Measurements from ENCODE around the gene MYO3A.
"Not testable (repeated sequence)": the region's sequence is repeated elsewhere in the genome, so short reads cannot be mapped to it uniquely, and the experiment has no call there.

MYO3A gene

DNA sequence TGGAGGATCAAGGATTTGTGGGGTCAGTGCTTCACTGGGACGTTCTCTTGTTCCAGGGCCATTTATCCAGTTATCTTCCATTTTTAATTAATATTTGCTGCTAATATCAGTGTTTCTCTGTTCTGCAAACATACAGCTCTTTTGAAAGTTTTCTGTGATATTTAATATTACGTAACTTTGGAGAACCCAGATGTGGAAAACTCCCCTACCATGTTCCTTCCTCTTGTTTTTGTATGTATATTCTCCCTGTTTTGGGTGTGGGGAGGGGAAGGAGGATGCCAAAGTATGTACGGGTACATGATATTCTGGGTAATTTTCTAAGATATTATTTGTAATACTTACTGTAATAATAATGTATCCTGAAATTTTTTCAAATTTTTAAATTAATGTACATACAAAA lies 55.9 kb downstream of the MYO3A start:
- no peak for DNase-seq

DNA sequence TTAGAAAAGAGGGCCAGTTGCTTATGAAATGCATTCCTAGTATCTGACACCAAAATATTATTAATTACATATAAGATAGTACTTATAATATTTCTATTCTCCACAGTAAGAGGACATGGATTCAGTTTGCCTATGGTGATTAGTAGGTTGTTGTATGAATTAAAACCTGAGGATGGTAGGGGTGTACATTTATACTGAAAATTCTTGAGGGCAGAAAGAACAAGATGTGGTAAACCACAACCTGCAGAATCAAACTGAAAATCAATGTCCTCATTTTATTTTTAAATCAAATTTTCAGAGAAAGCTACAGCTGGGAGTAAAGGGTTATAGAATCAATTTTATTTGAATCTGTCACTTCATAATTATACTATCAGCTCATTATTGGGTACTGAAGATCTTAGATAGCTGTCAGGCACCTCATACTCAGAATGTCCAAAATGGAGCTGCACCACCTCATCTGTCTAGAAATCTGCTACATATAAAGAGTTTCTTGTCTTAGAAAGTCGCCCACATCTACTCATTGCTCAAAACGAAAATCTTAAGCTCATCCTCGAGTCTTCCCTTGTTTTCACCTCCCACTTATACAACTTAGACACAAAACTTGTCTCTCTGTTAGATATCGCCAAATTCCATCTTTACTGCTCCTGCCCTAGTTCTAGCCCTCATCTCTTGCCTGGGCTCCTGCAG lies 65.4 kb downstream of the MYO3A start:
- no peak for DNase-seq

DNA sequence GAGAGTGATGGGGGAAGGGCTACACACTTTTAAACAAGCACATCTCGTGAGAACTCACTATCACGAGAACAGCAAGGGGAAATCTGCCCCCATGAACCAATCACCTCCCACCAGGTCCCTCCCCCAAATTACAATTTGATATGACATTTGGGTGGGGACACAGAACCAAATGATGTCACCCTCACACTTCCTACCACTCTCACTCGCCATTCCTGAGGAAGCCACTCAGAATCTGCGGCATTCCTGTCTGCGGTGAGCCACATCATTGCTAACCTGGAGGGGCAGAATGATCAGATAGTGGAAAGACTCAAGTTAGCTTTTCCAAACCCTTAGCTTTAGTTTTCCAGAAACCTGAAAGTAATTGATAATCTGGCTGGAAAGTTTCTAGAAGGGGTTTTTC lies 66.9 kb downstream of the MYO3A start:
- no peak for DNase-seq

DNA sequence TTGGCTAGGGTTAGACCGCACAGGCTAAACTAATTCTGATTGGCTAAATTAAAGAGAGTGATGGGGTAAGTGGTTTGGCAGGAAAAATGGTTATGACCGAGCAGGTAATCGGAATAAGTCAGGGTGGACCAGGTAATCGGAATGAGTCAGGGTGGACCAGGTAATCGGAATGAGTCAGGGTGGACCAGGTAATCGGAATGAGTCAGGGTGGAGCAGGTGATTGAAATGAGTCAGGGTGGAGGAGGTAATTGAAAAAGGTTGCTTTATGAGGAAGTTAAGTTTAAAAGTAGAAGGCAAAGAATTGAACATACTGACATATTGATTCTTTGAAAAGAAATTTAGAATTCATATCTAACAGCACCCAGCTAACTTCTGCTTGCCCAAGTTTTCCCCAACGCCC lies 68.4 kb downstream of the MYO3A start:
- DNase-seq: not testable (repeated sequence)

DNA sequence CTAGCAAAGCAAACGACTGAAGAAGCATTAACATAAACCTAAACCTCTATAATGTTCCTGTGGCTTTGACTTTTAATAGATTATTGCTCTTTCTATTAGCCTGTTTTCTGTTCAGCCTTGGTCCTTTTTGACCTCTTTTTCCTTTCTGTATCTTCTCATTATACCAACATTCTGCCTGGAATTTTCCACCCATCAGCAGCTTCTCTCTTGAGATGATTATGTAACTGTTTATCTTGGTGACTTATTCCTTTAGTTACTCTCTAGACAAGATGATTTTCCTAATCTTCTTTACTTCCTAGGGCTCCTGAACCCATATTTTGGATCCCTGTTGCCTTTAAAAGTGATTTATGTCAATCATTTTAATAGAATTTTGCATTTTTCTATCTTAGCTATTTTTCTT lies 81.1 kb downstream of the MYO3A start:
- no peak for DNase-seq

DNA sequence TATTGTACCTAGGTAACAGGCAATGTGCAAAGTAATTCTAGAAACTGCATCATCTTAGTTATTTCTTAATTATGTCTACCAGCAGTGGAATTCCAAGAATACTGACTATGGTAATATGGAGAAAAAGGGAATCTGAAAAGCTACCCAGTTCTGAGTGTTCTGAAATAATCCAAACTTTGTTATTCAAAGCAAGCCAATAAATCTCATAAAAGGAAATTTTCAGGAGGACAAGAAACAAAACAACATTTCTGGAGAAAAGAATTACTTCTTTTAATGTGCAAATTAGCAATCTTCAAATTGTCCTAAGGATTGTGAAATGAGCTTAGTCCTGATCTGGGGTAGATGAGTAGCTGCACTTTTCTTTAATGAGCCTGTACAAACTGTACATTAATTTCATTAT lies 88.8 kb downstream of the MYO3A start:
- DNase-seq: no peak

DNA sequence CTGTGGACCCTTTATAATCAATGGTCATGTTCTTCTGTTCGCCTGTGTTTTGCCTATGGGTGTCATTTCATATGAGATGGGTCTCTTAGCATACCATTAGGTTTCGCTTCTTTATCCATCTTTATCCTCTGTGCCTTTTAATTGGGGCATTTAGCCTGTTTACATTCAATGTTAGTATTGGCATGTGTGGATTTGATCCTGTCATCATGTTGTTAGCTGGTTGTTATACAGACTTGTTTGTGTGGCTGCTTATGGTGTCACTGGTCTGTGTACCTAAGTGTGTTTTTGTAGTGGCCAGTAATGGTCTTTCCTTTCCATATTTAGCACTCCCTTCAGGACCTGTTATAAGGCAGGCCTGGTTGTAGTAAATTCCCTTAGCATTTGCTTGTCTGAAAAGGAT lies 90.3 kb downstream of the MYO3A start:
- DNase-seq: no peak

DNA sequence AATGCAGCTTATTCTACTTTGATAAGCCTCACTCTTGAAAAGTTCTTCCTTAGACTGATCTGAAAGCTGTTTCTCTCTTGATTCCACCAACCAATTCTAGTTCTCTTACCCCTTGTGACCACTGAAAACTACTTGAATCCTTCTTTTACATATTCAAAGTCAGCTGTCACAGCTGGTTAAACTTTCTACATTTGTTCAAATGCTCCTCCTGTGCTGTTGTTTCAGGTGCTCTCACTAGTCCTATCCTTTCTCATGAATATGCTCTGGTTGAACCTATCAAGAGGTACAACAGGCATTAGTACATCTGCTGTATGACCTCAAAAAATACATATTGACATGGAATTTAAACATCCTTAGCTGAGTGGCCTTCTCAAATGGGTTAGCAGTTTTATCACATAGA lies 91.5 kb downstream of the MYO3A start:
- DNase-seq: no peak

DNA sequence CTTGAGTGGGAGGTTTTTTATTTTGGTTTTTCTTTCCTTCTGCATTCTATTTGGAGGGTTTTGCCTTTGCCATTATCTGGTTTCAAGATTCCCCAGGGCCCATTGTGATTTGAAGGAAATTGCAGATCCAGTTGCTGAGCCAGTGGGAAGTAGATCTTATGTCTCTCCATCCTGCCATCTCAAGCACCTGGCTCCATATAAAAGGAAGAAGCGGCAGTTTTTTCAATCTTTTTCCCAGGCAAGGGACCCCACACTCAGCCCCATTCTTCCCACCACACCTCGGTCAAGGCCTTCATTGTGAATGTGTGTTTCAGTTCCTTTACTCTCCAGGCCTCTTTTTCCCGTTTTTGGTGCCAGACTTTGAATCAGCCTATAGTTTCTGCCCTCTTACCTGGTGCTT lies 95.8 kb downstream of the MYO3A start:
- no peak for DNase-seq

DNA sequence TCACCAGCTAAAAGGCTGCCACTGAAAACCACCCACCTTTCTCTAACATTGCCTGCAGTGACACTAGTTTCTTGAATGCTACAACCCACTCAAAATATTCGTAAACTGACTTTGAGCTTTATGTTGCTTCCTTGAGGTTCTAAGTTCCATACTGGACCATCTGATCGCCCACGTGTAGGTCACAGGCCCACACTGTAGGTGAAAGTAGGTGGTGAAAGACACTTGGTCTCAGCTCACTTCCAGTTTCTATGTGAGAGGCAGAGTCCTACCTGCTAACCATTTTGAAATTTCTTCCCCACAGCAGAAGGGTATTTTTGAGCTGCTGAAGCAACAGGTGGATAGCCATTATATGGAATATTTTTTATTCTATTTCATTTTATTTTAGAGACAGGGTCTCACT lies 97.3 kb downstream of the MYO3A start:
- DNase-seq: no peak

DNA sequence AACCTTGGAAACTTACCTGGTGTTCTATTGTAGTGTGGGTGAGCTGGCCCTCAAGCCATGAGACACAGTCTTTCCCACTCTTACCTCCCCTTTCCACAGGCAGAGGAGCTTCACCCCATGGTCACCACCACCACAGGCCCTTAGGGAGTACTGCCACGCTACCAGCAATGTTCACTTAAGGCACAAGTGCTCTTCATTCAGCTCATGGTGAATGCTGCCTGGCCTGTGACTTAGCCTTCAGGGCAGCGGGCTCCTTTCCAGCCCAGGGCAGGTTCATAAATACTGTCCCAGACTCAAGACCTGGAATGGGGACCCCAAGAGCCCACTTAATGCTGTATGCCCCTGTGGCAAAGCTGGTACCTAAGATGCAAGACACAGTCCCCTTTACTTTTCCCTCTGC lies 109.4 kb downstream of the MYO3A start:
- no peak for DNase-seq

DNA sequence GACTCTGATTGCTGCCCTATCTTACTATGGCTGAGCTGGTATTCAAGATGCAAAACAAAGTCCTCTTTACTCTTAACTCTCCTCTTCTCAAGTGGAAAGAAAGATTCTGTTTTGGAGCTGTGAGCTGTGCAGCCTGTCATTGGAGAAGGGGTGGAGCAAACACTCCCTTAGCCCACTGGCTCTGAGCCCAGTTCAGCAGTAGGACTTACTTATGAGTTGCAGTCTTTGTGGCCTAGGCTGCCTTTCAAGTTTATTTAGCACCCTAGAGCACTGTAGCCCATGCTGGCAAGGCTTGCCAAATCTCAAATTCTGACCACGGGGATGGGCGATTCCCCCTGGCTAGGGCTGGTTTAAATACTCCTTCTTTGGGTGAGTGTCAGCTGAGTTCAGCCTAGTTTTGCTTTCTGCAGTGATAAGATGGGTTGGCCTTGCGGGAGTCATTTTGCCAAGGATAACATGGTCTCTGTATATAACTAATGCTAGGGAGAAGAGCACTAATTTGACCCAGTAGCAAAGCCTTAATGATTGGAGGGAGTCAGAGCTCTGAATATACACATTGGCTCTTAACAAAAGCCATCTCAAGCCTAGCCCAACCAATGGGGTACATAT lies 110.2 kb downstream of the MYO3A start:
- no peak for DNase-seq

DNA sequence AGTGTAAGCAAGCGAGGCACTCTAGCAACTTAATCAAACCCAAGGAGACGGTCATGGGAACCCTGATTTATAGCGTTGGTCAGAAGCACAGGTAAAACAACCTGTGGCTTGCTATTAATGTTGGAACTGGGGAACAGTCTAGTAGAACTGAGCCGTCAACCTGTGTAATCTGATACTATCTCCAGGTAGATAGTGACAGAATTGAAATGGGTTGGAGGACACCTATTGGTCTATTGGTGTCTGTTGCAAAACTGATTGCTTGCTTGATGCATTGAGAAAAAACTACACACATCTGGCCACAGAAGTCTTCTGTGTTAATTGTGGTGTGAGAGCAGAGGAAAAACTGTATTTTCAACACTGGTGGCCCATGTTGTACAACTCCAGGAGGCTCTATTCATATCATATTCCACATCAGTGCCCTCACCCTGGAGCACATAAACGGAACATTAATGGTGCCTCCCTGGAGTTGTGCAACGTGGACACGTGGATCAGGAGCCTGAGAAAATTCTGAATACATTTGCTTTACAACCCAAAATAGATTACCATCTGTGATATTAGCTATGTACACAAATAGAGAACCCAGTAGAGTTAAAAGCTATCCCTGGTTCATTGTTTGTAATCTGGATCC lies 112.2 kb downstream of the MYO3A start:
- DNase-seq: no peak

DNA sequence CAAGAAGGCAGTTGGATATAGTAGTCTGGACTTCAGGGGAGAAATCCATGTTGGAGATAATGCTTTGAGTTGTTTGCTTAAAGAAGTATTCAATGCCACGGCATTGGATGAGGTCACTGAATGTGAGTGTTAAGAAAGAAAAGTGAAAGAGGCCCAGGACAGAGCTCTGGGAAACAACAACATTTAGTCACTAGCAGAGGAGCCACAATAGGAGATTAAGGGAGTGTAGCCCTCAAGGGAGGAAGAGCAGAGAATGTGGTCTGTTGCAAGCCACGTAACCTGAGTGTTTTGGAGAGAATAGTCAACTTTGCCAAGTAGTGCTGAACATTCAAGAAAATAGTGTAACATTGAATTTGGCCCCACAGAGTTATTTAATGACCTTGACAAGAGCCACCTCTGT lies 114.7 kb downstream of the MYO3A start:
- DNase-seq: no peak

DNA sequence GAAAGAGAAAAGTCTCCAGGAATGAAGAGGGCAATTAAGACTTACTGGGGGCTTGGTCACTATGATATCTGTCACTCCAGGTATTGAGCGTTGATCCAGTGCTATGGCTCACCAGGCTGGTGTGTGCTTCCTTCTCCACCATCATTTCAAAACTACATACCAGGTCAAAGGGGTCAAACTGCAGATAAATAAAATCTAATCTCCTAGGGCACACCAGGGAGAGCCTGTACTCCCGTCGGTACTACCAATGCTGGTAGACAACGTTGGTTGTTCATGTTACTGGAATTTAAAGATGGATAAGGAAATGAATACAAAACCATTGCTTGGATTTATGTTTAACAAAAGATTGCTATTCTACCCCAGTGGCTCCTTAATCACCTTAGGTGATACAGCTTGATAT lies 118.3 kb downstream of the MYO3A start:
- no peak for DNase-seq

DNA sequence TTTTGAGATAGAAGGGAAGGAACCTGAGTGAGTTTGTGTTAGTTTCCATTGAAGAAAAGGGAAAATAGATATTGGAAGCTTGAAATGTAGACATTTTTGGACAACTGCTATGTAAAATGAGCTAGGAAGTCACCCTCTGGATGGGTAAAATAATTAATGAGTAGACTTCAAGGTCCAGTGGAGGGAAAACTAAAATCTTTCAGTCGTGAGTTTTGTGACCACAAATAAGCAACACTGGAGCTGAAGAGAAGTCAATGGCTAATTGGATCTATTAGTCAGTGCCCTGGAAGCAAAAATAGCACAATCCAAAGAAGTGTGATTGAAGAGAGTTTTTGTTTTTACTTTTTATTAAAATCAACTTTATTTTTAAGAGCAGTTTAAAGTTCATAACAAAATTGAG lies 123.4 kb downstream of the MYO3A start:
- no peak for DNase-seq

DNA sequence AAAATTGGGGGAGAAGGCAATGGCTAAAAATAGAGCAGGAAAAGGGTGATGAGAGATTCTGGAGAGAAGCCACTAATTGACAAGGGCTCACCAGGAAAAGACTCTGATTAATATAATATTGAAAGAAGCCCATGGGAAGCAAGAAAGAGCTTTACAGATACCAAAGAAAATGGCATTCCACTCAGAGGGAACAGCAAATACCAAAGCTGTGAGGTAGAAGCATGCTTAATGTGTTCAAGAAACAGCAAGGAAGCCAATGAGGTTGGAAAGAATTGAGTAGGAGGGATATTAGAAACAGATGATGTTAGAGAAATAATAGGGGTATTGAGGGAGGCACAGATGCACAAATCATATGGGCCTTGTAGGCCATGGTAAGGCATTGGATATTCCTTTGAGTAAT lies 130.1 kb downstream of the MYO3A start:
- DNase-seq: no peak

DNA sequence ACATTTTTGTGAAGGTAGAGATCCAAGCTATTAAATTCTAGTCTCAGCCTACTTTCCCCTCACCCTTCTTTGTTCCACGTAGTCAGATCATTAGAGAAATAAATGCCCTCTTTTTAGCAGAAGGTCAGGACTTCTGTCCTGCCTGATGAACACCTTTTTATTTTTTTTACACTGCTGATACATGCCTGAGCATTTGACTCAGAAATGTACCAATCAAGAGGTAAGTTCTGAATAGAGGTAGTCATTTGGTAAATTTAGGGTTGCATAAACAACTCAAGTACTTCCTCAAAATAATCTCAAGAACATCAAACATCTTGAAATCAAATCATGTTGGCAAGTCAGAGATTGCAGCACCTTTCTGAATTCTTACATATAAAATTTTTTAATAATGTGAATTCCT lies 133.7 kb downstream of the MYO3A start:
- no peak for DNase-seq

DNA sequence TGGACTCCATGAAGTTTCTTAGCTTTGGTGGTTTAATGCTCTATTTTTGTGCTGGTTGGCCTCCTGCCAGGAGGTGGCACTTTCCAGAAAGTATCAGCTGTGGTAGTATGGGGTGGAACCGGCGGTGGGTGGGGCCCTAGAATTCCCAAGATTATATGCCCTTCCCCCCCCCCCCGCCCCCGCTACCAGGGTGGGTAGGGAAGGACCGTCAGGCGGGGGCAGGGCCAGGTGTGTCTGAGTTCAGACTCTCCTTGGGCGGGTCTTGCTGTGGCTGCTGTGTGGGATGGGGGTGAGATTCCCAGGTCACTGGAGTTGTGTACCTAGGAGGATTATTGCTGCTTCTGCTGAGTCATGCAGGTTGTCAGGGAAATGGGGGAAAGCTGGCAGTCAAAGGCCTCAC lies 146.9 kb downstream of the MYO3A start:
- not testable (repeated sequence) for DNase-seq

DNA sequence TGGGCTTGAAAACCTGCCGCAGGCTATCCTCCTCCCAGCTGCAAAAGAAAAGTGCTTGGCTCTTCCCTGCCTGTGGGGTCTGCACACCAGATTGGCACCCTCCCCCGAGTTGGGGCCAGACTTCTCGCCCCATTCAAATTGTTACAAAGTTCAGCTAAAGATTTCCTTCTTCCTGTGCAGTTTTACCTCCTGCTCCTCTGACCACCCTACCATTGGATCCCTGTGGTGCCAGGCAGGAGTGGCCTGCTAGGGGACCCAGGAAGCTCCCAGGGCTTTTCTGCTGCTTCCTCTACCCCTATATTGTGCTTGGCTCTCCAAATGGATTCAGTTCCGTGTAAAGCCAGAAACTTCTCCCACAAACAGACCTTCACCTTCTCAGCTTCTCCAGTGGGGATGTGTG lies 147.4 kb downstream of the MYO3A start:
- DNase-seq: no peak

DNA sequence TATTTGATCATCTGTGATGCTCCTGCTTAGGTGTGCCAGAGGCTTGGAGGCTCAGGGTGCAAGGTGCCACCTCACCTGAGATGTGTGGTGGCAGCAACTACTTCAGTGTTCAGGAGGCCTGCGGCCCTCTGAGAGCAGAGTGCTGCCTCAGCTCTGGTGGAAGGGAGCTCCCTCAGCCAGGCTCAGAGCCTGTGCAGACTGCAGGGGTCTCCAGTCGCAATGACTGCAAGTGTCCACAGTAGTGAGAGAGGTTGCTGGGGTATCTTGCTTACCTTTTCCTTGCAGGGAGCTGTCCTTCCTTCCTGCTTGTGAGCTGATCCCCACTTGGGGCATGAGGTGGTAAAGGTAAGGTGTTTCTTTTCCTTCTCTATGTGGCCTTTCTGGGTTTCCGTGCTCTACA lies 151.5 kb downstream of the MYO3A start:
- DNase-seq: no peak

DNA sequence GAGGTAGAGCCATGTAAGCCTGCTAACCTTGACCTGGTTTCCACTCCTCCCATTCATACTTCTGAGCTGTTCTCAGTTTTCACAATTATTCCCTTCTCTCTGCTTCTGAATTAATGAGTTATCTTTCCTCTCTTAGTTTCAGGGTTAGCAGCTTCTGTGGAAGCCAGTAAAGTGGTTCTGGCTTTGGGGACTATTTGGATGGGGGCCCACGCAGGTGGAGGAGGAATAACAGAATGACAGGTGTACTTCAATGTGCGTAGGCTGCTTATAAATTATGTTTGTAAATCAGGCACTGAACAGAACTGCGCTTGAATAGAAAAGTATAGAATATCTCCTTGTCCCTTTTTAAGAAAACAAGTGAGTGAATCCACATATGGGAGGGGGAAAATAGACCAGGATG lies 153.6 kb downstream of the MYO3A start:
- no peak for DNase-seq

DNA sequence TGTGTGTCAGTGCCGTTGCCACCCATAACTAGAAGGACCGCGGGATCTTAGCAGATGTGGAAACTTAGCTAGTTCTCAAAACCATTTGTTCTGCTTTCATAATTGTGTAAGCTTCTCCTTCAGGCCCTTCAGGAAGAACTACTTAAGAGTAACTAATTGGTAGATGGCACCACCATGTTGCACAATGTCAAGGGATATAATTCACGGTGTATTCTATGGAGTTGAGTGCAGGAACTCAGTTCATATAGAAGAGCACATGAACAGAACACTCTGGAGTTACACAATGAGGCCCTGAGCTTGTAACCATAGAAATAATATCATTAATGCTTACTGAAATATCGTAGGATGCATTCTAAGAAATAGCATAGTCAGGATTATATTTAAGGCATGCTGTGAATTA lies 156.0 kb downstream of the MYO3A start:
- no peak for DNase-seq

DNA sequence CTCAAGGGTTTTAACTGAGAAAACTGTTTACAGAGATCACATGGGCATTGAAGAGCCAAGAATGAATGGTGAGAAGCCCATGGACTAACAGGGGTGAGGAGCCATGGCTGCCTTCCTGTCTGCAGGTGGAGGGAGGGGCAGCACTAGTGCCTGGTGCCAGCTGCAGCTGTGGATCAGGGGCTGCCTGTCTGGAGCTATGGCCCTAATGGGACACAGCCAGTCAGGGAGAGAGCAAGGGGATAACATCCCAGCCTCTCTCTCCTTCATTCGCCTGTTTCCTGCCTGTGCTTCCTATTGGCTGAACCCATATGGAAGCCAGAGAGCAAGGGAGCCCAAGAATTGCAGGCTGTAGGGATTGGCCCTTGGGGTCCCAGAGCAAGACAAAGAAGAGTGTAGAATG lies 156.7 kb downstream of the MYO3A start:
- no peak for DNase-seq

DNA sequence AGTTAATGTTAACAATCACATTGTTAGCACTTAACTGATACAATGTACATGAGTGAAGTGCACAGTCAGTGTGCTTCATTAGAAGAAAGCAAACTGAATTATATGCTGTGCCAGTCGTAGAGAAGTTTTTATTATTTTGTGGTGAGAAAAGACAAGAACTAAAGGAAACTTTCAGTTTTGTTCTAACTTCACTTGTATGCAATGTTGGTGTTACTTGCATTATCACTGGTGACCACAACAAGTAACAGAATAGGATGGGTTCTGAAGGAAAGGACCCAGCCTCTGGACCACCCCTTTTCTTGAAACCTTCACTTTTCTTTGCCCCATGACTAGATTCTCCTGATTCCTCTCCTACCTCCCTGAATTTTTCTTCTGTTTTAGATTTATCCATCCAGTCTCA lies 159.2 kb downstream of the MYO3A start:
- DNase-seq: no peak

Data from COR-L47 (cell line).